ENCODE results near the gene CHST15. TPM values are rescaled to one million over a fixed set of nuclear protein-coding genes. Genes with fewer than 3 reads are reported as not detected.
"Not testable (repeated sequence)": the region's sequence is repeated elsewhere in the genome, so short reads cannot be mapped to it uniquely, and the experiment has no call there.

CHST15 gene
- total RNA-seq, 1 experiment from 2014 or later: not detected

- no peak for DNase-seq (ENCODE audit: low spot score)
Observed at GRCh38 chr10:124124769-124125161, 31.4 kb upstream of the CHST15 start.

DNA sequence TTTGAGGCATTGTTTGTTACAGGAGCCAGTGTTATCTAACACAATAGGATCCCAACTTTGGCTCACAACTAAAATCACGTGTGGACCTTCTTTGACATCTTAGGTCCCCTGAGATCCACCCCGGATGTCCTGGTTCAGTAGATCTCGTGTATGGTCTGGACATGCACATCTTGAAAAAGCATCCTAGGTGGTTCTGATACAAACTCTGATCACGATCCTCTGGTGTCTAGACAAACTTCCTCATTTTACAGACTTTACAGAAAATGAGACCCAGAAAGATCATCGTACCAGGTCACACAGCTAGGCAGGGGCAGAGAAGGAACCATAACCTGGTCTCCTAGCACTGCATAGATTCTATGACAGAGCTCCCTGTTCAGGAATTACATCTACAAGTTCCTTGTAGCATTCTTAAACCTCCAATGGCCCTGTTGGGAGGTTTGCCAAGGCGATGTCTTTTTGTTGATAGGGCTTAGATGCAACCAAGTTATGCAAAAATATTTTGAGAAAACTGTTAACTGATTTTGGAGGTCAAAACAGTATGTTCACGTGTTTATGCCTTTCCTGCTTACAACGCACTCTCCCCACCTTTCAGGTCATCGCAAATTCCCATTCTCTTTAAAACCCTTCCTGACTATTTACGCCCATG is 30.8 kb upstream of the CHST15 start:
- DNase-seq (ENCODE audit: low spot score): no peak

DNA sequence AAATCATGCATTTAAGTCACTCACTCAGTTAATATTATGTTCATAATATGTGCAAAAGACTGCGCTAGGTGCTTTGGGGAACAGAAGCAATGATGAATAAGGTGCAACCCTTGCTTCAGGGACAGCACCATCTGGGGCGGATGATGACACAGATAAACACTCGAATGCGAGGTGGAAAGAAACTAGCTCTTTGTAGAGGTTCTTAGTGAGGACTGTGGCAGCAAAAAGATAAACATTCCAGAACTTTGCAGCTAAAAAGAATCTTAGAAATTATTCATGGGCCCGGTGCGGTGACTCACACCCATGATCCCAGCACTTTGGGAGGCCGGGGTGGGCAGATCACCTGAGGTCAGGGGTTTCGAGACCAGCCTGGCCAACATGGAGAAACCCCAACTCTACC is 29.8 kb upstream of the CHST15 start:
- DNase-seq (ENCODE audit: low spot score): no peak

DNA sequence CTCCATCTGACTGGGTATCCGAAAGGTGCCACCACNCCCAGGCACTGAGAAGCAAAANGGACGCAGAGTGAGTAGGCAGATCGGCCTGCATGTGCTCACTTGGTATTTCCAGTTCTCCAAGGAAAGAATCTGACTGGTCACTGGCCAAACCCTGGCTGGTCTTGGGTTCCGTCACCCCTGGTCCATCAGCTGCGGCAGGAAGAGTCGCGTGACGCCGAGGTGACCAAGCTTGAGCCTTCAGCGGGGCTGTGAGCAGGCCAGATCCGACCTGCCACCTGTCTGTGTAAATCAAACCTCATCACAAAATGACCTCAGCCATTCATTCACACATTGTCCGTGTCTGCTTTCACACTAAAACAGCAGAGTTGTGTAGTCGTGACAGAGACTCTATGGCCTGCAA is 28.8 kb upstream of the CHST15 start:
- DNase-seq (ENCODE audit: low spot score): no peak

DNA sequence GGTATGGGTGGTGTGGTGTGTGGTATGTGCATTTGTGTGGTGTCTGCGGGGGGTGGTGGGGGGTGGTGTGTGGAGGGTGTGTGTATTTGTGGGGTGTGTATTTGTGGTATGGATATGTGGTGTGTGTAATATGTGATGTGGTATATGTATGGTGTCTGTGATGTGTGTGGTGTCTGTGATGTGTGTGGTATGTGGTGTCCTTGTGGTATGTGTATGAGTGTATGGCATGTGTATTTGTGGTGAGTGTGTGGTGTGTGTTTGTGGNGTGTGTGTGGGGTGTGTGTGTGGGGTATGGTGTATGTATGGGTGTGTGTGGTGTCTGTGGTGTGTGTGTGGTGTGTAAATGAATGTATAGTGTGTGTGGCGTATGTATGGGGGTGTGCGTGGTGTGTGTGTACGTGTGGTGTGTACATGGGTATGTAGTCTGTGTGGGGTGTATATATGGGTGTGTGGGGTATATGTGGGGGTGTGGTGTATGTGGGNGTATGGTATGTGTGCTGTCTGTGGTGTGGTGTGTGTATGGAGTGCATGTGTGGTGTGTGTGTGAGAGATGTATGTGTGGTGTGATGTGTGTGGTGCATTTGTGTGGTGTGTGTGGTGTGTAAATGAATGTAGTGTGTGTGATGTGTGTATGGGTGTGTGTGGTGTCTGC is 27.1 kb upstream of the CHST15 start:
- no peak for DNase-seq (ENCODE audit: low spot score)

DNA sequence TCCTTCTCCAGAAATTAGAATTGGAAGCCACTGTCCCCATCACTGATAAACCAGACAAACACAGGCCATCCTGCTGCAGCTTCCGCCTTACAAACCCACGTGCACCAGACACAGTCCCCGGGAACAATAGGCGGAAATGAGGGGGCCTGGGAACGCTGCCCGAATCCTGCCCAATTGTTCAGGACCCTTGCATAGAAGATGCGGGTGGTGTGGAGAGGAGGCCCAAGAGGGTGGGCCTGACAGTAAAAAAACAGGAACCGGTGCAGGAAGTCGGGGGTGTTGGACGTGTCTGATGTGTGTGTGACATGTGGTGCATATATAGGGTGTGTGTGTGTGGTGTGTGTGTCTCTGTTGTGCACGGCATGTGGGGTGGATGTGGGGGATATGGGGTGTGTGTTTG is 26.5 kb upstream of the CHST15 start:
- no peak for DNase-seq (ENCODE audit: low spot score)

DNA sequence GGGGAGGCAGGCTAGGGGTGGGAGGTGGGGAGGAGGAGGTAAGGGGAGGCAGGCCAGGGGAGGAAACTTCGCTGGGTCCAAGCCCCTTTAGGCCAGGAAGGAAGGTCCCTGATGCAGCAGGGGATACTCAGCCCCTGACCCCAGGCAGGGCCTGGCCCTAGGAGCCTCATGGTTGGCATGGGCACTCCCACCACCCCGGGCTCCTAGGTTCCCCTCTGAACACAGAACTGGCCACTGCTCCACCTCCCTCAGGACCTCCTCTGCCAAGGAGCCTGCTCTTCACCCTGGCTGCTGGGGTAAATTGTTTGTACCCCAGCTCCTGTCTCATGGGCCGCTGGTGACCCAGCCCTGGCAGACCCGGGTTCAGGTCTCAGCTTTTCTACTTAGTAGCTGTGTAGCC is 25.8 kb upstream of the CHST15 start:
- no peak for DNase-seq (ENCODE audit: low spot score)

DNA sequence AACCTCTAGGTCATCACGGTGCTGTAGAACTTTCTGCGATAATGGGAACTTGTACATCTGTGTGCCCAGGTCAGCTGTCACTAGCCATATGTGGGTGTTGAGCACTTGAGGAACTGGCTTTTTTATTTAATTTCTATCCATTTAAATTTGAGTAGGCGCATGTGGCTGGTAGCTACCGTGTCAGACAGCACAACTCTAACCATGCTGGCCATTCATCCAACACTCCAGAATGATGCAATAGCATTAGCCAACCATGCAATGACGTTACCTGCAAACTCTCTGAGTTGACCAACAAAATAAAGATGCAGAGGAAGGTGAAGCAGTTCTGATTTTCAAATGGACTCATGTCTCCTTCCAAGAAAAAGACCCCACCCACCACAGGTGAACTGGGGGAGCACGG is 24.4 kb upstream of the CHST15 start:
- no peak for DNase-seq (ENCODE audit: low spot score)

GRCh38 chr10:124117511-124117785 is 24.1 kb upstream of the CHST15 start:
- DNase-seq (ENCODE audit: low spot score): no peak

GRCh38 chr10:124116771-124117510 is 23.5 kb upstream of the CHST15 start:
- no peak for DNase-seq (ENCODE audit: low spot score)

GRCh38 chr10:124114696-124115095 is 21.3 kb upstream of the CHST15 start:
- no peak for DNase-seq (ENCODE audit: low spot score)

DNA sequence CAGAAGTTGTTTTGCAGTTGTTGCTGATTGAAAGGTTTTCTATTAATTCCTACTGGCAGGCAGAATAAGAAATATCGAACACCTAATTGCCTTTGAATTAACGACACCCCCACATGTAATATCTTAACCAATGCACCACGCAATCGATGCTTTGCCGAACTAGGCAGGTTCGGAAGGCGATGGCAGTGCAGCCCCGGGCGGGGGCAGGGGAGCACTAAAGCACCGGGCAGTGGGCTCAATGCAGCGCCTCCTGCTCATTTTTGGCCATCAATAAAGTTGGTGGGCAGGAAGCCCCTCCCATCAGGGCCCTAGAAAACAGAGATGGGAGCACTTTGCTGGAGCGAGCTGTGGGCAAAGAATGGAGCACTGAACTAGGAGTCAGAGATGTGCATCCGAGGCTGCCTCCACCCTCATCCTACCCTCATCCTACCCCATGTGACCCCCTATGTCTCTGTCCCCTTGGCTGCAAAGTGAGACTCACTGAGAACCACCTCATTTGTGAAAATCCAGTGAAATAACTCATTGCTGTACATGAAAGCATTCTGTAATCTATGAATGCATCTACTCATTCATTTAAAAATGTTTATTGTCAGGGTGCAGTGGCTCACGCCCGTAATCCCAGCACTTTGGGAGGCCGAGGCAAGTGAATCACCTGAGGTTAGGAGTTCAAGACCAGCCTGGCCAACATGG is 19.6 kb upstream of the CHST15 start:
- no peak for DNase-seq (ENCODE audit: low spot score)

- DNase-seq (ENCODE audit: low spot score): no peak
Observed at GRCh38 chr10:124110882-124111281, 17.5 kb upstream of the CHST15 start.

DNA sequence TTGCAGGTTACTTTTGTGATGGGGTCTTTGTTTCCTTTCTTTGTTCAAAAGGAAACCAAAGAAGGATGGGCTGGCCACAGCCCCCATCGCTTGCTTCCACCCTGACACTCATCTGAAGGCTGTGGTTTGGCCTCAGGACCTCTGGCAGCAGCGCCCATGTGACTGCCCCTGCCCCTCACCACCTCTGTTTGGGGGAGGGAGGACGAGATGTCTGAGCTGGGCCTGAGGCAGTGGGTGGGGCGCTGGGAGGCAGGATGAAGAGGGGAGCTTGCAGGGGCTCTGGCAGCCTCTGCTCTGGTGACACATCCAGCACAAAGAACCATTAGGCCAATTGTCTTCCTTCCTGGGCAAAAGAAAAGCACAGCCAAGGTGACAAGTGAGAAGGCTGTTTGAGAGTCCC is 15.9 kb upstream of the CHST15 start:
- DNase-seq (ENCODE audit: low spot score): no peak

DNA sequence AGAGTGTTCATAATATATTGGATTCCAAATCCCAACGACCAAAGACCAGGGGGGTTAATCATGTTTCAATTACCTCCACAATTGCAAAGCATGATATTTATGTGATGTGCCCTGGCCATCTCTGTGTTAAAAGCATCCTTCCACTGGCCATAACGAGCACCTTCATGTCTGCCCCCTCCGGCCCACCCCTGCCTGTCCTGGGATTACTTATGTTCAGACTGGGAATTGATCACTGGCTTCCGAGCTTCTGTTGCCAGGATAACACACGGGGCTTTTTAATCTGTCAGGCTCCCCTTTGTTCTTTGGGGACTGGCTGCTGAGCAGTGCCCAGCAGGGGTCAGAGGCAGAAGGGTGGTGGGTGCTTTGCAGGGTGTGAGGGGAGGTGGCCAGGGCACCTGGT is 13.7 kb upstream of the CHST15 start:
- no peak for DNase-seq (ENCODE audit: low spot score)

- DNase-seq (ENCODE audit: low spot score): peak; percentile 12
Observed at GRCh38 chr10:124106241-124106879, 13.0 kb upstream of the CHST15 start.

GRCh38 chr10:124105594-124105993 is 12.2 kb upstream of the CHST15 start:
- DNase-seq (ENCODE audit: low spot score): no peak

DNA sequence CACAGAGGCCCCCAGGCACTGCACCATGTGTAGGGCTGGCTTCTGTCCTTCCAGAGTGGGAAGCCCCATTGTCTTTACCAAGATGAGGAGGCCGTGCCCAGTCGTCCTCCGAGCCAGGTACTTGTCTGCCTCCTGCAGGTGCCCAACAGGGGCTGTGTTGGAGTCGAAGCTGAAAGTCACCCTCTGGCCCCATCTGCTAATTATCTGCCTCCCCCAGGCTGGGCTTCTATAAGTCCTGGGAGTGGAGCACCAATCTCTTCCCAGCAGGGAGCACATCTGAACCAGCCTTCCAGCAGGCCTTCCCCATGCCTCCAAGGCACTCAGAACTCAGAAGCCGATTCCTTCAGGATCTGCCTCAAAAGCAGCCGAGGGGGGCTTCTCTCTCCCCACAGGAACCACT is 11.6 kb upstream of the CHST15 start:
- DNase-seq (ENCODE audit: low spot score): no peak

GRCh38 chr10:124104011-124104627 is 10.7 kb upstream of the CHST15 start:
- DNase-seq (ENCODE audit: low spot score): no peak

- DNase-seq (ENCODE audit: low spot score): no peak
Observed at GRCh38 chr10:124101351-124101750, 8.0 kb upstream of the CHST15 start.

DNA sequence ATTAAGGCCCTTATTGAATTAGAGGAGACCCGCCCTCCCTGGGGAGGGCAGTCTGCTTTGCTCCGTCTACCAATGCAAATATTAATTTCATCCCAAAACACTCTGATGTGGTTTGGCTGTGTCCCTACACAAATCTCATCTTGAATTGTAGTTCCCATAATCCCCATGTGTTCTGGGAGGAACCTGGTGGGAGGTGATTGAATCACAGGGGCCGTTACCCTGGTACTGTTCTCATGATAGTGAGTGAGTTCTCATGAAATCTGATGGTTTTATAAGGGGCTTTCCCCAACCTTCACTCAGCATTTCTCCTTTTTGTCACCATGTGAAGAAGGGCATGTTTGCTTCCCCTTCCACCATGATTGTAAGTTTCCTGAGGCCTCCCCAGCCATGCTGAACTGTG is 7.3 kb upstream of the CHST15 start:
- DNase-seq (ENCODE audit: low spot score): not testable (repeated sequence)

DNA sequence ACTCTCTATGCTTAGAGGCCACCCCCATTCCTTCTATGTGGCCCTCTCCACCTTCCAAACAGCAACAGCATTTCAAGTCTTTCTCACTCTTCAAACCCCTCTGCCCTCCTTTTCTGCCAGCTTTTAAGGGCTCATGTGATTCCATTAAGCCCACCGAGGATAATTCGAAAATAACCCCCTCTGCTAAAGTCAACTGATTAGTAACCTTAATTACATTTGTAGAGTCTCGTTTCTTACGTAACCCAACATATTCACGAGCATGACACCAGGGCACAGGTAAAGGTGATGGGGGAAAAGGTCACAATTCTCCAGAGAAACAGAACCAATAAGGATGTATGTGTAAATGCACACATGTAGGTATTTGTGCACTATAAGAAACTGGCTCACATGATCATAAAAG is 6.7 kb upstream of the CHST15 start:
- no peak for DNase-seq (ENCODE audit: low spot score)
